ENCODE results near the gene AFG1L. TPM values are rescaled to one million over a fixed set of nuclear protein-coding genes. Genes with fewer than 3 reads are reported as not detected.

AFG1L gene
- total RNA-seq, 1 experiment from 2014 or later, result 4.9 TPM

- POLR2A ChIA-PET, result no interaction called here
- no peak overlapping the region for H3K4me3 ChIP-seq (replicated peaks in 1 of 2; ENCODE audit: low read depth in 1 of 2, low read length in 2 of 2)
- H3K79me2 ChIP-seq (ENCODE audit: insufficient read depth, low read length), result no peaks in the 10 kb centered on the region
- intact Hi-C loops (cut with micrococcal nuclease), result no loop called here
- TF ChIP-seq EZH2 (IDR thresholded peaks at IDR 0.05) (no peak), ELF1 (IDR thresholded peaks at IDR 0.05; ENCODE audit: borderline replicate concordance, low read depth) (no peak), ZBTB33 (IDR thresholded peaks at IDR 0.05; ENCODE audit: extremely low read depth, insufficient replicate concordance, low read length) (no peak), ZFX (IDR thresholded peaks at IDR 0.05) (no peak), YY1 (IDR thresholded peaks at IDR 0.05; ENCODE audit: extremely low read depth, insufficient replicate concordance, low read depth, low read length) (no peak), FOSL1 (IDR thresholded peaks at IDR 0.05; ENCODE audit: low read depth) (no peak), SIN3A (IDR thresholded peaks at IDR 0.05; ENCODE audit: low read depth) (no peak), ZNF274 (IDR thresholded peaks at IDR 0.05; ENCODE audit: low read depth, low read length) (no peak), REST (IDR thresholded peaks at IDR 0.05; ENCODE audit: low read depth) (no peak), EZH2phosphoT487 (IDR thresholded peaks at IDR 0.05; ENCODE audit: borderline replicate concordance) (no peak), ATF3 (IDR thresholded peaks at IDR 0.05) (no peak), TCF7L2 (IDR thresholded peaks at IDR 0.05; ENCODE audit: borderline replicate concordance, extremely low read depth, insufficient read depth, insufficient read length) (no peak), RAD21 (IDR thresholded peaks at IDR 0.05; ENCODE audit: low read depth) (no peak), POLR2AphosphoS5 (IDR thresholded peaks at IDR 0.05; ENCODE audit: low read depth, low read length) (no peak), CBX3 (IDR thresholded peaks at IDR 0.05; ENCODE audit: low read depth) (no peak), CEBPB (IDR thresholded peaks at IDR 0.05; ENCODE audit: low read depth) (no peak), SRF (IDR thresholded peaks at IDR 0.05; ENCODE audit: low read depth) (no peak), JUND (IDR thresholded peaks at IDR 0.05) (no peak)
- H3K27ac ChIP-seq (ENCODE audit: low read depth, low read length), result no peak overlapping the region
- no peaks in the 10 kb centered on the region for H3K9me2 ChIP-seq (ENCODE audit: insufficient read depth)
- H3K4me1 ChIP-seq (ENCODE audit: control insufficient read depth in 1 of 2, insufficient read depth in 2 of 2, low read length in 2 of 2), result peaks cover 0 to 4% of the 10 kb centered on the region in 2 experiments; a peak in 2 of 4 replicates
- H4K20me1 ChIP-seq (ENCODE audit: insufficient read depth), result 0 out of 2 replicates have a peak, but pooled peaks cover 4% of the 10 kb centered on the region
- H3K9ac ChIP-seq (ENCODE audit: low read length), result no peak overlapping the region
- RAD21 ChIA-PET (ENCODE audit: low non-redundant PET in 1 of 2, low total read pairs in 2 of 2, uncharacterized antibody in 2 of 2, unreplicated experiment in 2 of 2), result no interaction called here
- no peak overlapping the region for H2AFZ ChIP-seq (ENCODE audit: low read depth, low read length, poor library complexity, severe bottlenecking)
- no TSS peak for BruUV-seq (replicated peaks)
- H3K27me3 ChIP-seq (ENCODE audit: insufficient read depth, low read length), result no peaks in the 10 kb centered on the region
- H3K36me3 ChIP-seq (ENCODE audit: control insufficient read depth in 1 of 2, insufficient read depth in 2 of 2, low read length in 2 of 2), result no peaks in the 10 kb centered on the region
- no peaks in the 10 kb centered on the region for H3K9me3 ChIP-seq (ENCODE audit: control insufficient read depth in 1 of 2, insufficient read depth in 1 of 2, low read depth in 1 of 2, low read length in 2 of 2)
- no peak for DNase-seq (ENCODE audit: low read depth, low spot score)
- H3K4me2 ChIP-seq (ENCODE audit: low read length), result no peak overlapping the region
- no peak for ATAC-seq
- CTCF ChIA-PET, result no interaction called here
These were observed 129.3 kb downstream of the AFG1L start for GRCh38 chr6:108423982-108424705.

Data from HCT116 (cell line).